Stomach (tissue), 4 donors: Measurements from ENCODE around the gene TAAR2.
"Not testable (repeated sequence)": the region's sequence is repeated elsewhere in the genome, so short reads cannot be mapped to it uniquely, and the experiment has no call there.

Experiments
- CTCF ChIP-seq, 7 experiments: fragments of 450-650 bp in 4 of 7; fragments of 200-600 bp in 3 of 7; sonication (generic) in 3 of 7; IDR thresholded peaks; one replicate each; pipeline ENCODE4 v1.5.1; 2016 to 2019; ENCODE audit warnings: antibody characterized with exemption in 7 of 7, control low read depth in 2 of 7, mild to moderate bottlenecking in 1 of 7
- POLR2AphosphoS5 ChIP-seq, 3 donors: sonication (generic); formaldehyde crosslinking; IDR thresholded peaks; one replicate each; pipeline ENCODE4 v1.6.1; 2016; ENCODE audit warnings: antibody characterized with exemption in 3 of 3

- not testable (repeated sequence) for TF ChIP-seq CTCF, POLR2AphosphoS5 (IDR thresholded peaks at IDR 0.05)
Observed at GRCh38 chr6:132635906-132636305, 11.8 kb upstream of the TAAR2 start.
